Measurements from ENCODE around the gene ADGRB2. TPM values are rescaled to one million over a fixed set of nuclear protein-coding genes. Genes with fewer than 3 reads are reported as not detected.

Gene ADGRB2
- polyA plus RNA-seq, 6 donors from 2014 or later = not detected

- H3K36me3 Mint-ChIP-seq = no peaks in the 10 kb centered on the region
- H3K27ac Mint-ChIP-seq = peak overlapping the region in 1 of 6 donors; percentile 71
- H3K4me1 Mint-ChIP-seq = peaks cover 30 to 38% (median 31%) of the 10 kb centered on the region in 3 donors
- DNase-seq (no peak), ATAC-seq (ENCODE audit: low read depth in 2 of 2) (no peak)
- peaks cover 3 to 22% (median 9%) of the 10 kb centered on the region in 3 donors for H3K27me3 Mint-ChIP-seq
- H3K9me3 Mint-ChIP-seq = no peaks in the 10 kb centered on the region
- H3K4me3 Mint-ChIP-seq = peak overlapping the region; percentile 1 to 83 (median 68)
Observed at GRCh38 chr1:31761883-31762282, 2.3 kb downstream of the ADGRB2 start.

- Mint-ChIP-seq H3K4me1 (peaks cover 30 to 36% (median 31%) of the 10 kb centered on the region in 3 donors), H3K9me3 (no peaks in the 10 kb centered on the region), H3K36me3 (no peaks in the 10 kb centered on the region), H3K4me3 (peak overlapping the region; percentile 64 to 90 (median 79)), H3K27ac (peak overlapping the region in 2 of 6 donors; percentile 19 to 20), H3K27me3 (peaks cover 3 to 22% (median 10%) of the 10 kb centered on the region in 3 donors)
- peak; percentile 60 to 67 for ATAC-seq (ENCODE audit: low read depth in 2 of 2)
- DNase-seq = peak; percentile 69
Observed at GRCh38 chr1:31760471-31761470, 3.4 kb downstream of the ADGRB2 start.

GRCh38 chr1:31759298-31760023 lies 4.7 kb downstream of the ADGRB2 start:
- Mint-ChIP-seq H3K4me3 (peak overlapping the region; percentile 30 to 88 (median 71)), H3K36me3 (no peaks in the 10 kb centered on the region), H3K9me3 (no peaks in the 10 kb centered on the region), H3K4me1 (peaks cover 21 to 23% (median 22%) of the 10 kb centered on the region in 3 donors), H3K27ac (no peak overlapping the region), H3K27me3 (peaks cover under 1 to 34% (median 23%) of the 10 kb centered on the region in 3 donors)
- no peak for ATAC-seq (ENCODE audit: low read depth in 2 of 2)
- no peak for DNase-seq

- Mint-ChIP-seq H3K4me1 (peaks cover 20 to 23% (median 21%) of the 10 kb centered on the region in 3 donors), H3K4me3 (peak overlapping the region in 2 of 8 donors; percentile 32 to 51), H3K27ac (no peak overlapping the region), H3K9me3 (no peaks in the 10 kb centered on the region), H3K27me3 (peaks cover 0 to 34% (median 24%) of the 10 kb centered on the region in 3 donors), H3K36me3 (no peaks in the 10 kb centered on the region)
- no peak for ATAC-seq (ENCODE audit: low read depth in 2 of 2)
- DNase-seq = no peak
Observed at GRCh38 chr1:31758823-31759222, 5.3 kb downstream of the ADGRB2 start.

GRCh38 chr1:31757989-31758388 lies 6.2 kb downstream of the ADGRB2 start:
- Mint-ChIP-seq H3K27me3 (peaks cover 0 to 36% (median 22%) of the 10 kb centered on the region in 3 donors), H3K4me3 (no peak overlapping the region), H3K9me3 (no peaks in the 10 kb centered on the region), H3K4me1 (peaks cover 14 to 17% (median 15%) of the 10 kb centered on the region in 3 donors), H3K36me3 (no peaks in the 10 kb centered on the region), H3K27ac (no peak overlapping the region)
- ATAC-seq (ENCODE audit: low read depth in 2 of 2) (no peak), DNase-seq (no peak)

- ATAC-seq (ENCODE audit: low read depth in 2 of 2) (no peak), DNase-seq (no peak)
- Mint-ChIP-seq H3K36me3 (no peaks in the 10 kb centered on the region), H3K27ac (peak overlapping the region in 3 of 6 donors; percentile 9 to 51 (median 29)), H3K27me3 (peaks cover 0 to 38% (median 27%) of the 10 kb centered on the region in 3 donors), H3K4me3 (no peak overlapping the region), H3K9me3 (peaks cover 0 to 1% (median 0%) of the 10 kb centered on the region in 7 donors), H3K4me1 (peaks cover 8 to 14% (median 12%) of the 10 kb centered on the region in 3 donors)
Observed at GRCh38 chr1:31757204-31757679, 6.9 kb downstream of the ADGRB2 start.

GRCh38 chr1:31756578-31756977 lies 7.6 kb downstream of the ADGRB2 start:
- Mint-ChIP-seq H3K27ac (no peak overlapping the region), H3K27me3 (peaks cover 0 to 38% (median 32%) of the 10 kb centered on the region in 3 donors), H3K4me3 (no peak overlapping the region), H3K4me1 (peaks cover 7 to 16% (median 12%) of the 10 kb centered on the region in 3 donors), H3K9me3 (peaks cover 0 to 1% (median 0%) of the 10 kb centered on the region in 7 donors), H3K36me3 (no peaks in the 10 kb centered on the region)
- DNase-seq (no peak), ATAC-seq (ENCODE audit: low read depth in 2 of 2) (no peak)

GRCh38 chr1:31755850-31756492 lies 8.2 kb downstream of the ADGRB2 start:
- Mint-ChIP-seq H3K4me3 (no peak overlapping the region), H3K4me1 (peaks cover 5 to 21% (median 12%) of the 10 kb centered on the region in 3 donors), H3K9me3 (peaks cover 0 to 1% (median 0%) of the 10 kb centered on the region in 7 donors), H3K27me3 (peaks cover 4 to 41% (median 38%) of the 10 kb centered on the region in 3 donors), H3K36me3 (no peaks in the 10 kb centered on the region), H3K27ac (no peak overlapping the region)
- ATAC-seq (ENCODE audit: low read depth in 2 of 2) (no peak), DNase-seq (no peak)

- H3K4me1 Mint-ChIP-seq = peaks cover 11 to 26% (median 17%) of the 10 kb centered on the region in 3 donors
- ATAC-seq (ENCODE audit: low read depth in 2 of 2) = no peak
Observed at GRCh38 chr1:31755197-31755611, 8.9 kb downstream of the ADGRB2 start.

GRCh38 chr1:31754397-31754796 lies 9.7 kb downstream of the ADGRB2 start:
- Mint-ChIP-seq H3K4me1 (peaks cover 13 to 22% (median 14%) of the 10 kb centered on the region in 3 donors), H3K27me3 (peaks cover 16 to 49% (median 49%) of the 10 kb centered on the region in 3 donors), H3K36me3 (no peaks in the 10 kb centered on the region), H3K4me3 (no peak overlapping the region), H3K9me3 (peaks cover 0 to 1% (median 0%) of the 10 kb centered on the region in 7 donors), H3K27ac (peak overlapping the region in 1 of 6 donors; percentile 26)
- DNase-seq (no peak), ATAC-seq (ENCODE audit: low read depth in 2 of 2) (no peak)

More at GRCh38 chr1:31755197-31755611, 8.9 kb downstream of the ADGRB2 start:
- Mint-ChIP-seq H3K27me3 (peaks cover 8 to 48% (median 45%) of the 10 kb centered on the region in 3 donors), H3K36me3 (no peaks in the 10 kb centered on the region), H3K9me3 (peaks cover 0 to 1% (median 0%) of the 10 kb centered on the region in 7 donors), H3K4me3 (no peak overlapping the region), H3K27ac (no peak overlapping the region)
- DNase-seq = no peak

- Mint-ChIP-seq H3K4me1 (peaks cover 13 to 22% (median 14%) of the 10 kb centered on the region in 3 donors), H3K36me3 (no peaks in the 10 kb centered on the region), H3K27me3 (peaks cover 18 to 55% (median 49%) of the 10 kb centered on the region in 3 donors), H3K9me3 (peaks cover 0 to 1% (median 0%) of the 10 kb centered on the region in 7 donors), H3K27ac (no peak overlapping the region), H3K4me3 (no peak overlapping the region)
- ATAC-seq (ENCODE audit: low read depth in 2 of 2) = no peak
- DNase-seq = no peak
Observed at GRCh38 chr1:31753707-31754349, 10.3 kb downstream of the ADGRB2 start.

GRCh38 chr1:31752952-31753475 lies 11.1 kb downstream of the ADGRB2 start:
- DNase-seq = no peak
- peaks cover 0 to 1% (median 0%) of the 10 kb centered on the region in 7 donors for H3K9me3 Mint-ChIP-seq
- H3K4me1 Mint-ChIP-seq = peaks cover 13 to 21% (median 14%) of the 10 kb centered on the region in 3 donors
- peaks cover 18 to 60% (median 49%) of the 10 kb centered on the region in 3 donors for H3K27me3 Mint-ChIP-seq
- ATAC-seq (ENCODE audit: low read depth in 2 of 2) = no peak
- no peak overlapping the region for H3K4me3 Mint-ChIP-seq
- no peaks in the 10 kb centered on the region for H3K36me3 Mint-ChIP-seq
- no peak overlapping the region for H3K27ac Mint-ChIP-seq
